Kasumi-1 (cell line): ENCODE measurements around the gene TSPAN31.
A peak's percentile ranks its signal among the peaks of the same experiment; 100 is the strongest.

Experiments
- DNase-seq, 2 experiments: peaks; one replicate each; lab custom pipeline; 2025; lab: John Stamatoyannopoulos, UW

Gene TSPAN31

DNA sequence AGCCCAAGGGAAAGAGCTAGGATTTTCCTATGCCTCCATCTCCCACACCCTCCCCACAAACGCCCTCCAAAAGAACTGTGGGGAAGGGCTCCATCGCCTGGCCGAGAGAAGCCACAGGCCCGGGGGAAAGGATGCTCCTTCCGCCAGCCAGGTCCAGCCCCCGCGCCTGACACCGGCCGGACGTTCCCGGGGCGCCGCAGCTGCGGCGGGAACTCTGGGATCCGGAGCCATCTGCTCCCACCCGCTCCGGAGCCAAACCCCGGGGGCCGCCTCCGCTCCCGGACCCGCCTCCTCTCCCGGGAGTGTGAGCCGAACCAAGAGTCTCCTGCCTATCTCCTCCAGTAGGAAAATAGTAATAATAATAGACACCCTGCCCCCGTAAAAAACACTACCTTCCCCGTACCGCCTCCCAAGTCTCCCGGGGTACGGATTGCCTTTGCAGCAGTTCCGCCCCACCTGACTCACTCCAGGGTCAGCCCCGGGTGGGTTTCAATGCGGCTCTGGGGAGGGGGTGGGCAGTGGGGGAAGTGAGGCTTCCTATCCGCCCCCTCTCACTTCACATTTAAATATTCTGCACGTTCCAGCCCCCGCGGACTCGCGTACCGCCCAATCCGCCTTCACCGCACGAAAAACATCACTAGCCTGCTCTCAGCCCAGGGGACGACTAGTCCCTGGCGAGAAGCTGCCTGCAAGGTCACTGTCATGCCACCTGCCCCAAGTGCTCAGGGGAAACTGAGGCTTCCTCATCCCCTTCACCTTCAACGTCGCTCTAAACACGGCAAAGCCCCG lies 8.7 kb upstream of the TSPAN31 start:
- DNase-seq, result no peak

DNA sequence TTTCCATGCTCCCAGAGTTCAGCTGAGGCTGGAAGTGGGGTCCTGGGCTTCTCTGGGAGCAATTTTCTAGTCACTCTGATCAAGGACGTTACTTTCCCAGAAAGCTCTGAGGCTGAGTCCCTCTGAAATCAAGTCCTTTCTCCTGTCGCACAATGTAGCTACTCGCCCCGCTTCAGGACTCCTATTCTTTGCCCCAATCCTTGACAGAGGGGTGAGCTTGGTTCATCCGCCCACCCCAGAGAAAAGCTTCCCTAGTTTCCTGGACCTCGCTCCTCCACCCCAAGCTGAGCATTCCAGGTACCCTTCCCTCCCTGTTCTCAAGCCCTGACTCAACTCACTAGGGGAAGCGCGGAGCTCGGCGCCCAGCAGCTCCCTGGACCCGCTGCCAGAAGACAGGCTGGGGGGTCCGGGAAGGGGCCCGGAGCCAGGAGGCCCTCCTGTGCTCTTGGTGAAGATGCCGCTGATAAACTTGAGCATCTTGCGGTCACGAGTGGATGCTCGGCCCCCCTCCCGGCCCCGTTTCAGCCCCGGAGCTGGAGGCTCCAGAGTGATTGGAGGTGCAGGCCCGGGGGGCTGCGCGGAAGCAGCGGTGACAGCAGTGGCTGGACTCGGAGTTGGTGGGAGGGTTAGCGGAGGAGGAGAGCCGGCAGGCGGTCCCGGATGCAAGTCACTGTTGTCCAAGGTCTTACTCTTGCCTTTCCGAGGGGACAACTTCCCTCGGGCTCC lies 7.9 kb upstream of the TSPAN31 start:
- DNase-seq, result no peak

DNA sequence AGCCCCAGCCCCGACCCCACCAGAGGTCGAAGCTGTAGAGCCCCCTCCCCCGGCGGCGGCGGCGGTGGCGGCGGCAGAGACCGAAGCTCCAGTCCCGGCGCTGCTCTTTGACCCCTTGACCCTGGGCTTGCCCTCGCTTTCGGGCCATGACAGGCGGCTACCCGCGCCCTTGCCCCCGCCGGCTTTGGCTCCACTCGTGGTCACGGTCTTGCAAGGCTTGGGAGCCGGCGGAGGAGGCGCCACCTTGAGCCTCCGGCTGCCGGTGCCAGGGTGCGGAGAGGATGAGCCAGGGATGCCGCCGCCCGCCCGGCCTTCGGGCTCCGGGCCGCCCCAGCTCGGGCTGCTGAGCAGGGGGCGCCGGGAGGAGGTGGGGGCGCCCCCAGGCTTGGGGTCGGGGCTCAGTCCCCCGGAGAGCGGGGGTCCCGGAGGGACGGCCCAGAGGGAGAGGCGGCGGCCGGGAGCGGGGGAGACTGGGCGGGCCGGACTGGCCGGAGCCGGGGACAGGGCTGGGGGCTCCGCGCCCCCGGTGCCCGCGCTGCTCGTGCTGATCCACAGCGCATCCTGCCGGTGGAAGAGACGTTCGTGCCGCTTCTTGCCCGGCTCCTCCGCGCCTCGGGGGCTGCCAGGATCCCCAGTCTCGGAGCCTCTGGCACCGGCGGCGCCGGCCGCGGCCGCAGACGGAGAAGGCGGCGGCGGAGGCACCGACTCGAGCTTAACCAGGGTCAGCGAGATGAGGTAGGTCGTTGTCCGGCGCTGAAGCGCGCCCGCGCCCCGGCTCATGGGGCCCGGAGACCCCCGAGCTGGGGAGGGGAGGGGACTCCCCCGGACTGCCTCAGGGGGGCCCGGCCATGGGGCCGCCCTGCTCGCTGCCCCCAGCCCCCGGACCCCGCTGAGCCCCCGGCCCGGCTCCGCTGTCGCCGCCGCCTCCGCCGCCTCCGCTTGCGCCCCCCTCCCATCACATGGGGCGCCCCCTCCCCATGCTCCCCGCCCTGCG lies 7.1 kb upstream of the TSPAN31 start:
- no peak for DNase-seq

DNA sequence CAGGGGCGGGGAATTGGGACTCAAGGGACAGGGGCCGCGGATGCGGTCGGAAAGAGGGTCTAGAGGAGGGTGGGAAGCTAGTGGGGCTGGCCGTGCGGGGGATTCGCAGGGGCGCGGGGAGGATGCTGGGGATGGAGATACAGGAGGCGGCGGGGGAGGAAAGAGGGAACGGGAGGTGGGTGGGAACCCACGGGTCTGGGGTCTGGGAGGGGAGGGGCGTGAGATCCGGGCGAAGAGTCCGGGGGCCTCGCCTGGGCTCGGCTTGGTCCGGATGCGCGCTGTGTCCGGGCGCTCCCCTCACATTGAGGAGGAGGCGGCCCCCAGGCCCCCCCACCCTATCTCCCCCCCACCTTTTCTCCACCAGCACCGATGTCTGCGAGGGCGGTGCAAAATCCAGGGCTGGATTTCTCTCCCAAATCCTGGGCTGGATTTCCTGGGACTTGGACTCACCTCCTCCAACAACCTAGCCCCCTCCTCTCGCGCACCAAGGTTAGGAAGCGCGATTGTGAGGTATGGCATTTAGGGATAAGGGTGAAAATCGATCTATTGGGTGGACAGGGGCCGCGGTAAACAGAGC lies 6.1 kb upstream of the TSPAN31 start, which contains the start of gene AGAP2:
Gene AGAP2, minus strand, starts transcription at position 82 of the 577 bp plus-strand sequence. CDS start 496 bp downstream, outside the sequence.
- no peak for DNase-seq

DNA sequence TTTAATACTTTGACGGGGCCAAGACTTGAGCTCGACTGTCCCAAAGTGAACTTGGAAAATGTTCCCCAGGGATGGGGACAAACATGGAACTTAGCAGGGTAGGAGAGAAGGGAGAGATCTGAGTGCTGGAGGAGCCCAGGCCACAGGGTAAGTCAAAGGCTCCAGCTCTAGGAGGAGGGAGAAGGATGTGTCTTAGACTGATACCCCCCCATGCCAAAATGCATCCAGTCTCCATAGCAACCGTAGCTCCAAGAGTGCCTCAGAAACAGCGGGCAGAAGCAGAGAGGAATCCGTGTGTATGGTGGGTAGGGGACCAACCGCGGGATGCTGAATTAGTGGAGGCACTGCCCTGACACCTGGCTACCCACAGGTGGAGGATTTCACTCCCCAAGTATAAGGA lies 5.5 kb upstream of the TSPAN31 start:
- no peak for DNase-seq

DNA sequence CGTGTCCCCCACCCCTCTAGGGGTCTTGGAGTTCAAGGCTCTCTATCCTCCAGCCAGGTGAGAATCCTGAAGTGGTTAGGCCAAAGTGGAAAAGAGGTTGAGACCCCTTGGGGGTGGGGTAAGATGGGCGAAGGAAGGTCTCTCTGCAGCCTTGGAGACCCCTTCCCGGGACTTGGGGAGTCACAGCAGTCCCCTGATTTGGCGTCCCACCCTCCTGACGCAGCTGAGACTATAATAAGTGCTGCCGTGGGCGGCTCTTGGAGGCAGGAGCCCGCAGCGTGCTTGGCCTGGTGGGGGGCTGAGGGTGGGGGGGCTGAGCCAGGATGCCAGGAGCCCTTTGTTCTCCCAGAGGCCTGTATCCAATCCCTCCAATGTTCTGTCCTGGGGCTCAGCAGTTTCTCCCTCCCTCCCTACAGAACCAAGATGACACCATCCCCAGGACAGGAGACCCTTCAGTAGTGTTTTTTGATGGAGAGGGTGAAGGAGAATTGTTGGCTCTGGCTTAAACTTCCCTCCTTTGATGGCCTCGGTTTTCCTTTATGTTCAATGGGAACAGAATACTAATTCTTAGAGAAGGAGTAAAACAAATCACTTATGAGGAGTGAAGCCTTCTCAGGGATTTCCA lies 4.8 kb upstream of the TSPAN31 start:
- DNase-seq, result no peak

DNA sequence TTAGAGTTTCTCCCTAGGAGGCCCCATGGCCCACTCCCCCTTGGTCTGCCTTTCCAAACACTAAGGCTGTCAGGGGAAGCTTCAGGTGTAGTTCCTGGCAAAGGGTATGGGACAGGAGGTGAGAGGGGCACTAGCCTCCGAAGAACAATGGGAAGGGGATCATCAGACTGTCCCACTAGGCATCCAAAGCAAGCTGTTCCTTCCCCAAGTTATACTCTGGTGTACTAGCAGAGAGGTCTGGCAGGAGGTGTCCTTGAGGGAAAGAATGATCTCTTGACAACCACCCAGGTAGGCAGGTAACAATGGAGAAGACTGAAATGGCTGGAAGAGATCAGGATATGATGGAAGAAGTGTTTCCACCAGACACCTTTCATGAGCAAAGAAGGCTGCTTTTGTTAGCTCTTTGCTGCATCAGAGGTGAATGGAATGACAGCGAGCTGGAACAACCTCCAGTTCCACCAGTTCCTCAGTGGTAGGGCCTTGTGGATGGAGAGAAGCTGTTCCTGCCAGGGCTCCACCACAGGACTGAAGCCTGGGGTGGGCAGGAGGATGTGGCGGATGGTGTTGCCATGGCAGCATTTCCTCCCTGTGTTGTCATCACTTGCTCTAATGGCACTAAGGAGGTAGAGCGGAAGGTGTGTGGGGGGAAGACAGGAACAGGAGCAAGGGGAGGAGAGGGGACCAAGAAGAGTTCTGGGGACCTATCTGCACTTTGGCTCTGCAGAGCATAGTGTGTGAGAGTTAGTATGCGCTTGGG lies 4.0 kb upstream of the TSPAN31 start:
- DNase-seq, result peak; percentile 92 to 96

DNA sequence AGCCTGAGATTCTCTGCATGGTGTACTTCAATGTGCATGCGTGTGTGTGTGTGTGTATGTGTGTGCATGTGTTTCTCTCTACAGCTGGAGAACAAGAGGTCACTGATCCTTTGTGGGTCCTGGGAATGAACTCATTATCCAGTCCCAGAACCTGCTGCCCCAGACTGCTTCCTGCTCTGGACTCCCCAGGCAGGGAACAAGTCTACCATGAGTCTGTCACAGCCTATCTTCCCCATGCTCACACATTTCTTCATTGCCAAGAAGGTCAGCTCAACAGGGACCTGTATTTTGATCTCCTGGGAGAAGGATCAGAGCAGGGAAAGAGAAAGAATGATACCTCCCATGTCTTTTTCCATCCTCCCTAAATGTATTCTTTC lies 3.4 kb upstream of the TSPAN31 start:
- no peak for DNase-seq

DNA sequence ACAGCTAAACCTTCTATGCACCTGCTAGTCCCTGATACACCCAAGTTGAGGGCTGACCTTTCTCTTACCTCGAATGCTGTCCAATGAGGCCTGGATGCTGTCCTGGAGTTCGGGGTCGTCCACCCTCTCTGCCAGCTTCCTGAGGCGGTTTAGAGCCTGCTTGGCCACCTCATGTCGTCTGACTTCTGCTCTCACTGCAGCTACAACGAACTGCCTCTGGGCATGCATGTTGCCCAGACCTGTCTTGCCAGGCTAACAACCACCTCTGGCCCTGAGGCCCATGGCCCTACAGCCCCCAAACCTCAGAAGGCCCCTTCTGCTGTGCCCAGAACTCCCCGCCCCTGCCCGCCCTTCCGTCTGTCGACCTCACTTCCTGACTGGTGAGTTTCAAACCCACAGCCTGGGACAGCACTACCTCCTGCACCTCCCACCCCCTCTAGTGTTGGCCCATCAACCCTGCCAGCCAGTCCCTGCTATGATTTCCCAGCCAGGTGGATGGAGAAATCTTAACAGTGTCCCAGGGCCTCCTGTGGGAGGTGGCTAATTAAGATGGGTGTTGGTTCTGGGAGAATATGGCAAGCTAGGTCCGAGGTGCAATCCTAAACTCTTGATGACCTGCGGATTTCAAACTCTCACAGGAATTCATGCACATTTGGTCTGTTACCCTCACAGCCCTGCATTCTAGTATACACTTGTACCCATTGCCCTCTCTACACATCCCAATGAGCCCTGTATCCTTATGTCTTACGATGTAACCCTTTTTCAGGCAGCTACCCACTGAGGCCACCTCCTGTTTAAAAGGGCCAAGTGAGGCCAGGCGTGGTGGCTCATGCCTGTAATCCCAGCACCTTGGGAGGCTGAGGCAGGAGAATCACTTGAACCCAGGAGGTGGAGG lies 2.7 kb upstream of the TSPAN31 start:
- DNase-seq, result peak; percentile 89 to 91

DNA sequence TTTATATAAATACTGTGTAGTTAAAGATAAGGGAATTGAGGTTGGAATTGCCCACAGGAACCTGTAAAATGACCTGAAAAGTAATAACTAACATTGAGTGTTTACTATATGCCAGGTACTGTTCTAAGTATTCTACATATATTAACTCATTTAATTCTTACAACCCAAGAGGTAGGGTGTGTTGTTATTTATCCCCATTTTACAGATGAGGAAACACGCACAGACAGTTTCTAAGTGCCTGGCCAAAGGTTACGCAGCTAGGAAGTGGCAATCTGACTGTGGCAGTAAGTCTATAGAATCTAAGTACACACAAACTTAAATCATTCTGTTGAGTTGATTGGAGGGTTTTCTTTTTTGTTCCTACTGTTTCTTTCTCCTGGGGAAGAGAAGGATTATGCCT lies 1.1 kb upstream of the TSPAN31 start:
- DNase-seq, result no peak

DNA sequence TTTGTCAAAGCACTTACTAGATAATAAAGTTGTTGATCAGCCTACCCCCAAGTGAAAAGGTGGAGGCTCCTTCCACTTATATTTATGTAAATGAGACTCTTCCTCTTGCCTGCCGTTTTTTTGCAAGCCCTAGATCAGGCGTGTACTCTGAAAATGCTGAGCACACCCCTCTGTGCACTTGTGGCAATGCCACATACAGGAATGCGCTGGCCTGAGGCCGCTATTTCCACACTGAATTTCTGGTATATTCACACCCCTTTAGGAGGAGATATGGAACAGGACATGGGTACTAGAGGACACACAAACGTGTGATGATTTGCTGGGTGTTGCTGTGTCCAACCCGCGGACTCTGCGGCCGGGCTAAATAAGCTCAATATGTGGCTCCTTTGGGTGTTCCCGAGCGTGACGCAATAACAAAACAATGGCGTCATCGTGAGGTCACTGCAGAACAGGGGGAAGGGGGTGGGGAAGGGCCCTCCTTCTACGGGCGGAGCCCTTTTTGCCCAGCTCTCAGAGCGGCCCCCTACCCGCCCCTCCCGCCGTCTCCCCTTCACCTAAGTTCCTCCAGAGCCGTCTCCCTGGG lies 554 bp upstream of the TSPAN31 start:
- no peak for DNase-seq

DNA sequence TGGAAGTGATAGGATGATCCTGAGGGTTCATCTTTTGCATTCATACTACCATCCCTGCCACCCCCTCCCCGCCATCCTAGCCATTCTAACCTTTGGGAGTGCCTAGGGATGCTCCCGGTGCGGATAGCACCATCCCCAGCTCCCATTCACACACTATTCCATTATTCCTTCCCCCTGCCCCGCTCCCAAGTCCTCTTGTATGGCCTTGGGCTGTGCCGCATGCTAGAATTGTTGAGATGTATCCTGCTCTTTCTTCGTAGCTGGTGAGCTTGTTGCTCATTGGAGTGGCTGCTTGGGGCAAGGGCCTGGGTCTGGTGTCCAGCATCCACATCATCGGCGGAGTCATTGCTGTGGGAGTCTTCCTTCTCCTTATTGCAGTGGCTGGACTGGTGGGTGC lies 644 bp downstream of the TSPAN31 start:
- no peak for DNase-seq

DNA sequence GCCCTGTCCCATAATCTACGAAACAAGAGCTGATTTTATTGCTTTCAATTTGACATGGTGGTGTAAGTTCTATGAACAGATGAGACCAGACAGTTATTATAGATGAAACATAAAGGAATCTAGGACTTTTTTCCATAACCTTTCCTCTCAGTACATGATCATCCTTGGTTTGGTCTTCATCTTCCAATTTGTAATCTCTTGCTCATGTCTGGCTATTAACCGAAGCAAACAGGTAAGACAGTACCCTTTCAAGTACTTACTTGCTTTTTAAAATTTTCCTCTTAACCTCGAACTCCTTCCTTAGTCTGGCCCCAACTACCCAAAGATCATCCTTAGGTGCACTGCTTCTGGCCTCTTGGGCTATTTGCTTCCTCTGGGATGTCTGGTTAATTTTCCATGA lies 1.2 kb downstream of the TSPAN31 start:
- no peak for DNase-seq

DNA sequence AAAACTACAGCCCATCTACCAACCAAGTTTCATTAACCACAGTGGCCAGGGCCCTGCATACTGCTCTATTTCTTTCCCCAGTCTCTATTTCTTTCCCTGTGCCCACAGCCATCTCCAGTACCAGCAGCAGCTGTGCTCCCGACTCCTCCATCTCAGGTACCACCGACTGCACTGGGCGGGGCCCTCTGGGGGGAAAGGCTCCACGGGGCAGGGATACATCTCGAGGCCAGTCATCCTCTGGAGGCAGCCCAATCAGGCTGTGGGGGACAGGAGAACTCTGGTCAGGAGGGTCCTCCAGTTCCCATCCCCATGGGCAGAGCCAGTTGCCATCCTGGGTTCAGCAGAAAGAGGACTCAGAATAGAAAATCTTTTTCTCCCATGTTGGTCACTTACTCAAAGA lies 4.2 kb downstream of the TSPAN31 start:
- DNase-seq, result no peak

DNA sequence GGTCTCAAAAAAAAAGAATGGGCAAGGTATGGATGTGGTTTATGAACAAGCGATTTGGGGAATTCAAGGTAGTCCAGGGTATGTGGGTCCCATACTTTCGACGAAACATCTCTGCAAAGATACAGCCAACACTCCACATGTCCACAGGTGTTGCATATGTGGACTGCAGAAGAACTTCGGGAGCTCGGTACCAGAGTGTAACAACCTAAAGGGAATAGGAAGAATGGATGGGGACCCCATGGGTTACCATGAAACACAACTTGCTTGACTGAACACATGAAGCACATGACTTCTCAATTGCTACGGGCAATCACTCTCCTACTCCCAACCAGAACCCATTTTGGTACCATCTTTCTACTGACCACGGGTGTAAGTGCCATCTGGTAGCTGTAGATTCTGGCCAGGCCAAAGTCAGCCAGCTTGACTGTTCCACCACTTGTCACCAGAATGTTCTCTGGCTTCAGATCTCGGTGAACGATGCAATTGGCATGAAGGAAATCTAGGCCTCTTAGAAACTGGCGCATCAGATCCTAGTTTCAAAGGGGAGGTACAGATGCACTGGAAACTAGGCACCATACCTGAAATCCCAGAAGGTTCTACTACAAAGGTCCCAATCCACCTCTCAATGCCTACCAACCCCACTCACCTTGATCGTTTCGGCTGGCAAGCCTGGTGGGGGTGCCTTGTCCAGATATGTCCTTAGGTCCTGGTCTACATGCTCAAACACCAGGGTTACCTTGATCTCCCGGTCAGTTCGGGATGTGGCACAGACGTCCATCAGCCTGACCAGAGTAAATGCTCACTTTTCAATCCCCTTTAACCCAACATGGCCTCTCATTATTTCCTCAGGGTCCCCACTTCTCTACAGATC lies 6.0 kb downstream of the TSPAN31 start:
- DNase-seq, result no peak

DNA sequence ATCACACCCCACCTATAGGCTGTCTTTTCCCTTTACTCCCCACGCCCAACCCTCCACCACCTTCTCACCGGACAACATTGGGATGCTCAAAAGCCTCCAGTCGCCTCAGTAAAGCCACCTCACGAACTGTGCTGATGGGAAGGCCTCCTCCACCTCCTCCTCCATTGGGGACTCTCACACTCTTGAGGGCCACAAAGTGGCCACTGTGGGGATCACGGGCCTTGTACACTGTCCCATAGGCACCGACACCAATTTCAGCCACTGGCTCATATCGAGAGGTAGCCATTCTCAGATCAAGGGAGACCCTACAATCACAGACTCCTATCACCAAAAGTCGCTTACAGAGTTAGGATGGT lies 6.6 kb downstream of the TSPAN31 start:
- DNase-seq, result no peak

DNA sequence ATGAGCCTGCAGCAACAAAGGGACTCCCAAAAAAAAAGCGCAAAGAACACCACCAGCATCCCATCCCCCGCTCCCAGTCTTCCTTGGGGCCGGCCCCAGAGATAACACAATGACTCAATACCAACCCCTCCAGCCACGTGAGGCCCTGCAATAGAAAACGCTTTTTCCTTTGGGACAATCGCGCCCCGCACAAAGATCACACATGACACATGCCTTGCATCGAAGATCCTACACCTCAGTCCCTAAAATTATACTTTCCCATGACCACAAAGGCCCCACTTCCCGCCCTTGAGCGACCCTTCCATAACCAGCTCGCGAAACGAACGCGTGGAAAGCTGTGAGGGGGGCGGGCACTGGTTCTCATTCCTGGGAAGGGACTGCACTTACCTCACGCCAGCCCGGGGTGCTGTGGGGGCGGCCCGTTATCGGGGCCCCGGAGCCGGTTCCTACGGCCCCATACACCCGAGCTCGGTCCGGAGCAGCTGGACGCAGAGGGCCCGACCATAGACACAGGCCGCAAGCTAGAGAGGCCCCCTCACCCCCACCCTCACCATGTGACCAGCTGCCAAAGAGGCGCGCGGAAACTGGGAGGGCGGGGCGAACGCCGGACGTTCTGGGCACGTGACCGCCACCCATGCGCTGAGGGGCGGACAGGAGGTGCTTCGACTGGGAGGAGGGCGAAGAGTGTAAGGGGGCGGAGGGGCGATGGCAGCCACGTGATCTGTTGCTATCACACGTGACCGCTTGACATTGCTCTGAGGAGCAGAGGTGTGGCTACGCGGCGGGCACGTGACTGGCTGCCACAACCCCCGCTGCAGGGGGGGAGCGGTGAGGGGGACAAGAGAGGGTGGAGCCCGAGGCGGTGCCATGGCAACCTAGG lies 7.2 kb downstream of the TSPAN31 start, which contains the start of gene CDK4:
Gene CDK4, minus strand, starts transcription at position 523 of the 880 bp plus-strand sequence. CDS start 593 bp downstream, outside the sequence.
- DNase-seq, result peak; percentile 98
